CD4-positive, alpha-beta T cell treated with Interleukin-17A for 4 hours (primary cell): ENCODE results near the gene MYOT.
A peak's percentile ranks its signal among the peaks of the same experiment; 100 is the strongest.
"Not testable (repeated sequence)": the region's sequence is repeated elsewhere in the genome, so short reads cannot be mapped to it uniquely, and the experiment has no call there.

Experiments used
- DNase-seq: peaks from one replicate; pipeline ENCODE4 v3.0.0-alpha.2; 2020; ENCODE audit warnings: mixed read lengths

The MYOT gene

DNA sequence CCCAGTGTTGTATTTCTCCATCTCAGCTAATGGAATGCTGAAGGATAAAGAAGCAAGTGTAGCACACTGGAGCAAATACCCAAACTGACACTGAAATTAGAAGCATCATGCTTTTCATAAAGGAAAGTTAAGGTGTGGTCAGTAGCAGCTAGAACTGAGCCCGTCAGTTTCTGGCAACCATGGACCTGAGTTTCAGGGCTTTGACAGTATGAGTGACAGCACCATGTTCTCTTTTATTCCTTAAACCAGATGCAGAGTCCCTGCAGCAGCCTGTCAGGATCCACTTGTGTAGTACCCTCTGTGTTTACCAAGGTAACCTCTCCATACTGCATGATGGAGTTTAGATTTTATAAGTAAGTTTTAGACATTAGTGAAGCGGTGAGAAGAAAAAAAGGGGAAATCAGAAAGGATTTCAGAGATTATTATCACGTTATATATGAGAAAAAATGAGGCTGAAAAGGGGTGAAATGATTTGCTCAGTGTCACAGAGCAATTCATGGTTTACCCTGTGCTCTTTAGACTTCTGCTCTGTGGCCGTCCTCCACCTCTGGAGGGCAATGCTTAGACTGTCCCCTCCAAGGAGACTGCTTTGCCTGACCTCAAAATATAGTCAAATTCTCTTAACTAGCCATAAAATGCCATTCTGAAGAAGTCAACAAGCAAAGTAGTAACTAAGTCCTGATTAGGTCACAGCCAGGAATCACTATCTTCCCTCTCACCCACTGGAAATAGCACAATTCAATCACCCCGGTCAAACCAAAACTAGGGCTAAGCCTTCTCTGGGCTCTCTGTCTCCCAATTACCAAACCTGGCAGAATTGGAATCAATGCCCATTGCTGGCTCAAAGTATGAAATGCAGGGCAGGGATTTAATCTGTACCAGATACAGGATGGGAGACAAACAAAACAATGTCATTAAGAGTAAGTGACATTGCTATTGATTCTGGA lies 10.5 kb upstream of the MYOT start:
- DNase-seq = no peak

DNA sequence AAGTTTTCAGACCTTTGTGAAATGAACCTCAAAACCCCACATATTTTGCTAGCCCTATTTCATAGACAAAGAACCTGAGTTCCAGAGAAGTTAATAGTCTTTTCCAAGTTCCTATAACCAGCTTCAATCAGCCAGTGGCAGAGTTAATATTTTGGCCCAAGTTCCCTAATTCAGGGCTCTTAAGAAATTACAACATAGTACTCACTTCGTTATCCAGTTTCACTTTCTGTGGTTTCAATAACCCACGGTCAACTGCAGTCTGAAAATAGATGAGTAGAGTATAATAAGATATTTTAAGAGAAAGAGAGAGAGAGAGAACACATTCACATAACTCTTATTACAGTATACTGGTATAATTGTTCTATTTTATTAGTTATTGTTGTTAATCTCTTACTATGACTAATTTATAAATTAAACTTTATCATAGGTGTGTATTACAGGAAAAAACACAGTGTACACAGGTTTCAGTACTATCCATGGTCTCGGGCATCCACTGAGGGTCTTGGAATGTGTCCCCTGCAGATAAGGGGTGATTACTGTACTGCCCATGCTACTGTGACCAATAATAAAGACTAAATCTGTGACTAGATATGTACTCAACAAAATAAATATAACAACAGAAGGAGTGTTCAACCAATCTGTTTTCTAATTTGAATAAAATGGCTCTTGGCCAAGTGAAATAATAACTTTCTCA lies 9.3 kb upstream of the MYOT start:
- DNase-seq = no peak

DNA sequence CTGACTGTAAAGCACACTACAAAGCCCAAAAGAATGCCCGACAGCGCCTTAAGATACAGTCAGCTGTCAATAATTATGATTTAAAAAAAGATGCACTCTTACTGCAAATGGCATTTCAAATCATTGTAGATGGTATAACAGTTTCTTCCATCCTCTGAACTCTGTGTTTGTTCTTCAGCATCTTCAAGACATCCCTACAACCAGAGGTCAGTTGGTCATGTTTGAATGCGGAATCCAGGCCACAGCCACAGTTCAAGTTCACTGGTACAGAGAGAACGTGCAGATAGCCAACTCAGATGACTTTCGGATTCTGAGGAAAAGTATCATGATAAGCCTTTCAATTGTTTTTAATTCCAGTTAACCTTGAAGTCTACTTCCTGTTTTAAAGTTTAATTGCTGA lies 8.7 kb upstream of the MYOT start:
- no peak for DNase-seq

DNA sequence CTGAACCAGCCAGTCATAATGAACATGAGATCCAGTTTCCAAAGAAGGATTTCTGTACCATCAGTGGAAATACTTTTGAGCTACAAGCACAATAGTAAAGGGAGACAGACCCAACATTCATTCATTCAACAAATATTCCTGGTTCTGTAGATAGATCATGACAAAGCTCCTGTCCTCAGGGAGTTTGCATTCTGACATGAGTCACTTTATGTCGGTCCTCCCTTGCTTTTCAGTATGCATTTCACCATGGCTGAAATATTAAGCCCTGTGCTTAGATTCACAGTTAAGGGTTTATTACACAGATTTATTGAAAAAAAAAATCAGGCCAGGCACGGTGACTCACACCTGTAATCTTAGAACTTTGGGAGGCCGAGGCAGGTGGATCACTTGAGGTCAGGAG lies 5.4 kb upstream of the MYOT start:
- DNase-seq = no peak

DNA sequence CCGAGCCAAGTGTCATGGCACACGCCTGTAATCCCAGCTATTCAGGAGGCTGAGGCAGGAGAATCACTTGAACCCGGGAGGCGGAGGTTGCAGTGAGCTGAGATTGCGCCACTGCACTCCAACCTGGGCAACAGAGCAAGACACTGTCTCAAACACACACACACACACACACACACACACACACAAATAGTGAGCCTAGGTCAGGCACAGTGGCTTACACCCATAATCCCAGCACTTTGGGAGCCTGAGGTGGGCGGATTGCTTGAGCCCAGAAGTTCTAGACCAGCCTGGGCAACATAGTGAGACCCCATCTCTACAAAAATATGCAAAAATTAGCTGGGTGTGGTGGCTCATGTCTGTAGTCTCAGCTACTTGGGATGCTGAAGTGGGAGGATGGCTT lies 4.0 kb upstream of the MYOT start:
- DNase-seq = not testable (repeated sequence)

DNA sequence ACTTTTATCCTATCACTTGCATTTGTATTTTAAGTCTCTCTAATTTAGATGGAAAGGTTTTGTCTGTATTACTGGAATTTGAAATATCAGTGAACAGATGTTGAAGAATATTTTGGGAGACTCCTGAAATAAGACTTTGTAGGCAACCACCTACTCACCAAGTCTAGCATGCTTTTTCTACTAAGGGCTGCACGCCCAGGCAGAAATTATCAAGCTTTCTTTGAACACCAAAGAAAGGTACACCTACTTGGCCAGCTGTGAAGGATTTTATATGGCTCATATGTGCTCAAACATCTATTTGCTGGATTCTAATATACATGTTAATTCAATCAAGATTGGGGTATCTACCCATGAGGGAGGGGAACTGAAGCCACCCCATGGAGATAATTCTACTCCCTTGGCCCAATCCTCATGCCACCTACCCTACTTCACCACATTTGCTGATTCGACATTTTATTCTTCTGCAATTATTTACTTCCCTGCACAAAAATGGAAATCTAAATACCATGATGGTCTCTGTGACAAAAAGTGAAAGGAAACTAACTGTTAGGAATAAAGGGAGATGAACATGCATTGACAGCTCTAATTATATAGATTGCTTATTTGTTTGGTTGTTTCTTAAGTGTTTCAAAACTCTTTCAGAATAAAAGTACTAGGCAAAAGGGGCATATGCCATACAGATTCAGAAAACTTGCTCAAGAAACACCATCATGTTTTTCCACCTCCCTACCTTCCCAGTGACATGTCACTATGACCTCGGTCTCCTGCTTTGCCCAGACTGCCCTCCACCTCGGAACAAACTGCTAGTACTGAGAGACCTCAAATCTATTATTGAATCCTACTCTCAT lies 895 bp upstream of the MYOT start:
- no peak for DNase-seq

DNA sequence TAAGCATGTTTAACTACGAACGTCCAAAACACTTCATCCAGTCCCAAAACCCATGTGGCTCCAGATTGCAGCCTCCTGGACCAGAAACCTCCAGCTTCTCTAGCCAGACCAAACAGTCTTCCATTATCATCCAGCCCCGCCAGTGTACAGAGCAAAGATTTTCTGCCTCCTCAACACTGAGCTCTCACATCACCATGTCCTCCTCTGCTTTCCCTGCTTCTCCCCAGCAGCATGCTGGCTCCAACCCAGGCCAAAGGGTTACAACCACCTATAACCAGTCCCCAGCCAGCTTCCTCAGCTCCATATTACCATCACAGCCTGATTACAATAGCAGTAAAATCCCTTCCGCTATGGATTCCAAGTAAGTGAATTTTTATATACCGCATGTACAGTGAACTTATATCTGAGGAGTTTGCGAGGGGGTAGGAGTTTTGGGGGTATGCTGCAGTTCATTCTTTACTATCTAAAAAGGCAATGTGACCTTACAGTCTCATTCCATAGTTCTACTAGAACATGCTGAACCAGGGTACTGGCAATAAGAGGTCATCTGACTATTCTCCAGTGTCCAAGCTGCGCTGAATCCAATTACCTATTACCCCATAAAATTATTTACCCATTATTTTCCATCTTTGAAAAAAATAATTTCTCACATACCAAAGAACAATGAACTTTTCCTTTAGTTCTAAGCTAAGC lies 3.1 kb downstream of the MYOT start:
- no peak for DNase-seq

DNA sequence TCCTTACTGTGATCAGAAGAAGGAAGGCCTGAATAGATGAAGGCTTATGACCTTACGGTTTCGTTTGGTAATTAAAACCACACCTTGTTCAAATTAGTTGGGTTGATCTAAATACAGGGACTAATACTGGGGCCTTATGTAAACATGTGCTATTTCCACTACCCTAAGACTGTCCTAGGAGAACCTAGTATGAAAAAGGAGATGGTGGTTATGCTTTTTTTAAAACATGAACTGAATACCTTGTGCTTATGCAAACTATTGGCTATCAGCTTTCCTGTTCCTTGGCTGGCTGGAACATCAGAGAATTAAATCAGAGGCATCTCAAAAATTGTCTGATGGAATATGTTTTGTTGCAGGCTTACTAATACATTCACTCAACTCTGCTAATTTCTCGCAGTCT lies 3.9 kb downstream of the MYOT start:
- no peak for DNase-seq

DNA sequence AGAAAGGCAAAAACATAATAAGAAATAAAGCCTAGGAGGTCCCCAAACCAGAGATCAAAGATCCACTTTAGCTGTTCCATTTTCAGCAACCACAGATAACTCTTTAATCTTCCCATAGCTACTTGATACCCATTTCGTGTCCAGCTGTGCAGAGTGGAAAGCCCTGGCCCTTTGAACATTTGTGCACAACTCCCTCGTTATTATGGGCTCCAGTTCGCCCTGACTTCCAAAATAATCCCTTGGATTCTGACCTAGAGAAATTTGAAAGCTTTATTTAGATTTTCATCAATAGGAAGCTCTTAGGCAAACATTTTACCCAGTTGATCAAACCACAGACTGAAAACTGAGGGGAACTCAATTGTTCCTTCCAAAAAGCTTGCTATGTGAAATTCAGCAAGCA lies 4.8 kb downstream of the MYOT start:
- no peak for DNase-seq

DNA sequence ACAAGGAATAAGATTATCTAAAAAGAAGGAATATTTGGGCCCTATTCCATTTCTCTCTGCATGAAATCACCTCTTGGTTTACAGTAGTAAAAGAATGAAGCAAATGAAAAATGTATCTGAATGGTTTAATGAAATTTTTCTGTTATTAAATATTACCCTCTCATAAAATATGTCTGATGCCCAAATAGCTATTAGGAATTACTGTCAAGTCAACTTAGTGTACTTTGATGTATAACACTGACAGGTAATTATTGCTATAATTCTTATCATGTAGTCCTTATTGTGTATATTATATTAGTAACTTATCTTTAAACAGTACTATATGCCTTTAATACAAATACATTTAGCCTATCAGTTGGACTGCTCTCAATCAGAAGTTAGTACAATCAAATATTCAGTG lies 8.4 kb downstream of the MYOT start:
- DNase-seq = no peak

DNA sequence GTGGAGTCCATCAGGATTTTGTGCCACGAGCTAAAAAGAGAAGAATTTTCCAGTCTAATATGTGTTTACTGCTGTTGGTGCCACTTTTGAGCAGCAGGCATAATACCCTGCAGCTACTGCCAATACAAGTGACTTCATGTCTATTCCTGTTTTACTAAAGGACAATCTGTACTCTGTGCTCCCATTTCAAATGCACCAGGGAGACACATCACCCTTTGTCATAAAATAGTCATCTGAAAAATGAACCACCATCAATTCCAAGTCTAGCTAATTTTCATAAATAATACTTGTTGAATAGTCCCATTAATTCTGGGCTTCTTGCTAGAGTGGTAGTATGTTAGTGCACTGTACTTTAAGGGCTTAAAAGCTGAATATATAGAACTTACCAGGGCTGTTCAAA lies 12.7 kb downstream of the MYOT start:
- DNase-seq = no peak

DNA sequence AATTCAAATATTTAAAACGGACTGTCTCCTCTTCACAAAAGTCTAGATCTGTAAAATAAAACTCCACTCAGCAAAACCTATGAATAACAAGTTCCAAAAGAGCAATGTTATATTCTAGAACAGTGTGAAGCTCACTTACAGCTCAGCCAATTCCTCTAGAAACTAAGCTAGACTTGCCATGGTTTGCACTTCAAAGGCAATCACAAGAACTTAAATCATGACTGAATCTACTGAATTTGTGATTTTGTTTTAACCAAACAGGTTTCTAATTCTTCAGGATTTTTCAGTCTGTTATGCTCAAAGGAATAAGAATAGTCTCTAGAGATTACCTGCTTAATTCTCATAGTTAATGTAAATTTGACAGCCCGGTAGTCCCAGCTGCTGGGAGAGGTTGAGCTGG lies 20.2 kb downstream of the MYOT start:
- DNase-seq = no peak

DNA sequence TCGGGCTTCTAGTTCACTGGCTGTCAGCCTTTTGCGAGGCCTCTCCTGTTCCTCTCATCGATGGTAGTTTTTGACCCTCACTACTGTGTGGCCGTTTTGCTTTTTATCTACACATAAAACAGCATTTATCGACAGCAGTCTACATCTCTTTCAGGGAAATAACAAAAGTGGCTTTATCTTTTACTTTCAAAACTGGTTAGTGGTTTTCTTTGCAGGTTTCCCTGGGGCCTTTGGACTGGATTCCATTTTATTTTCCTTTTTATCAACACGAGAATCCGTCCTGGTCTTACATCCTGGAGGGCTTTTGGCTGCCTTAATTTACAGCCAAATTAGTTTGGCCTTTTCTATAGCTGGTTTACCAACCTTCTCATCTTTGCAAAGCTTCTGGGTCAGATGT lies 20.8 kb downstream of the MYOT start:
- DNase-seq = no peak

DNA sequence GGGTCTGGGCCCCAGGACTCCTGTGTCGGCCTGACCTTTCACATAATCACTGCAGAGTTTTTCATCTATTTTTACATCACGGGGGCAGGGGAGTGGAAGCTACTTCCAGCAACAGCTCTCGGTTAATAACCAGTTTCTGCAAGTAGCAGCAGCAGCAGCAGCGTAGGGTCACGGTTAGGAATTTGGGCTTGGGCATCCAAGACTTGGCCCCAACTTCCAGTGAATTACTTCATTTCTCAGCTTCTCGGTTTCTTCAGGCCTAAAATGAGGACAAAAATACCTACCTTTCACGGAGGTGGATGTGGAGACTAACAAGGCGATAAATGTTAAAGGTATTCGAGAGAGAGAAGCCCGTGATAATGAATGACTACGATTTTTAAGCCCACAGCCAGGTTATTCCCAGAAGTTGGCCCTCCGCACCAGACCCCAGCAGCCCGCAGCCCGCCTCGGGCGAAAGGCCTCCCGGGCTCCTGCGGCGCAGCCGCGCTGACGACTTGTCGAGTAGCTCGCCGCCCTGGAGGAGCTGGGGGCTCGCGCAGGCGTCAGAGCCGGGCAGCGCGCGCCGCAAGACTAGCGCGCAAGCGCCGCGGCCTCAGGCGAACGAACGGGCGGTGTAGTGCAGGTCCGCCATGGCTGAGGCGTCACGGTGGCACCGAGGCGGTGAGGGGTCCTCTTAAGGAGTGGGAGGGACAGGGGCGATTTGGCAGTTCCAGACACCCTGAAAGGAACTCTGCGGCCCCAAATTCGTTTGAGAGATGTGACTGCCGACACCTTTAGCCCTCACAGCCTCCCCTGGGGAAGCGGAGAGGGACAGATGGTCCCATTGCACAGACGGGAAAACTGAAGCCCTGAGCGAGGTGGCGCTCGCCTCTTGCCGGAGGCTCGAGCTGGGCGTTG lies 21.5 kb downstream of the MYOT start, which contains the start of gene PKD2L2:
Gene PKD2L2 (plus strand): TSS at position 595 of the 897 bp plus-strand sequence. CDS start 35 bp downstream, at position 630.
- peak; percentile 82 for DNase-seq

DNA sequence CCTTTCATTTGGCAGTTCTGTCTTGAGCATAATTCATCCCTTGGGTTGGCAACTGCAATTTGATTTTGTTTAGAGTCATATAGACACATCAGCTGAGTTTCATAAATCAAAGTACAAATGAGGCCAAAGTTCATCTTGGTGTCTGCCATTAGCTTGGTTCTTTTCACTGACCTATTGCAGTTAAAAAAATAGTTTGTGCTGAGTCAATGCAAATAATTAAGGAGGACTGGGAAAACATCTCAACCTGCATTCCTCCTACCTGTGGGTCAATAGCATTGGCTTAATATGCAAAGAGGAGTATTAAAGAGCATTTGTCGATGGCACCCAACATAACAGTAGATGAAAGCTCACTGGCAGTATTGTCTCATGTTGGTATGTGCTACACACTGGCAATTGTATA lies 23.2 kb downstream of the MYOT start:
- DNase-seq = no peak

DNA sequence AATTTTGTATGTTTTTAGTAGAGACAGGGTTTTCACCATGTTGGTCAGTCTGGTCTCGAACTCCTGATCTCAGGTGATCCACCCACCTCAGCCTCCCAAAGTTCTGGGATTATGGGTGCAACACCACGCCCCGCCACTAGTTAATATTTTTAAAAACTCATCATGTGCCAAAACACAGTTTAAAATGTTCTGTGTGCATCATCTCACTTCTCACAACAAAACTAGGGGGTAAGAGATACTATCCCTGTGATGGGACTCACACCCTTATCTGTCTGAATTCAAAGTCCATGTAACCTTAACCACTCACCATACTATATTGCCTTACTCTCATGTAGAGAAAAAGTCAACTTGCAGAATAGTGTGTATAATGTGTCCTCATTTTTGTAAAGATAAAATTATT lies 24.2 kb downstream of the MYOT start:
- DNase-seq = no peak

DNA sequence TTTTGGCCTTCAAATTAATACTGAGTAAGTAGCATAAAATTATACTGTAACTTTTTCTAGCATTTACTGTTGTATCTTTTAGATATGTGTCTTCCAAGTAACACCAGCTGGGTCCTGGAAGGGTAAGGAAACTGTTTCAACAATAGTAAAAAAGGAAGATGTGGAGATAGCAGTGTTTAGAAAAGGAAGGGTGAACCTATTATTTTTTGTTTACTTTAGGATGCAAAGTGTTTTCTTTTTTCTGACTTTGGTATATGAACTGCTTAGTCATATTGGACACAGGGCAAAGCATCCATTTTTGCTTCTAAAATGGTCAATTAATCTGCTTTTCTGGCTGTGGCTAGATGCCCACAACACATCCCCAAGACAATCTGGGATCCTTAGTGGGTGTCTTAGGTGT lies 26.9 kb downstream of the MYOT start:
- no peak for DNase-seq

DNA sequence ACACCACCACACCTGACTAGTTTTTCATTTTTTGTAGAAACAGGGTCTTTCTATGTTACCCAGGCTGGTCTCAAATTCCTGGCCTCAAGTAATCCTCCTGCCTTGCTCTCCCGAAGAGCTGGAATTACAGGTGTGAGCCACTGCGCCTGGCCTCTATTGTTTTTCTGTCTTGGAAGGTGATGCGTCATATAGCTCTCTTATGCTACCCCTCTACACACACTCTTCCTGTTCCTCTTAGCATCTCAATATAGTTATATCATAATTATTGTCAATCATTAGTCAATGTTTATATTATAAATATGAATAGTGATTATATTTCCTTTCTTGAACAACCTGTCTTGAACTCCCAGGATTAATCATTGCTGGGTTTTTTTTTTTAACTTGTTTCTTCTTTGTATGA lies 28.9 kb downstream of the MYOT start:
- DNase-seq = no peak

DNA sequence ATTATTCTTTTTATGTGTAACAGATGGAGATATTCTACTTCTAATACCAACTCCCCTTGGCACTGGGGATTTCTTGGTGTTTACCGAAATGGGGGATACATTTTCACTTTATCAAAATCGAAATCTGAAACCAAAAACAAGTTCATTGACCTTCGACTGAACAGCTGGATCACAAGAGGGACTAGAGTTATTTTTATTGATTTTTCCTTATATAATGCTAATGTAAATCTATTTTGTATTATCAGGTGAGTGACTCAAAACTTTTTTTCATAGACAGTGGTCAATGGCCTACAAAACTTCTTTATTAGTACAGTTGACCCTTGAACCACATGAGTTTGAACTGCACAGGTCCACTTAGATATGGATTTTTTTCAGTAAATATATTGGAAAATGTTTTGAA lies 31.8 kb downstream of the MYOT start:
- no peak for DNase-seq

DNA sequence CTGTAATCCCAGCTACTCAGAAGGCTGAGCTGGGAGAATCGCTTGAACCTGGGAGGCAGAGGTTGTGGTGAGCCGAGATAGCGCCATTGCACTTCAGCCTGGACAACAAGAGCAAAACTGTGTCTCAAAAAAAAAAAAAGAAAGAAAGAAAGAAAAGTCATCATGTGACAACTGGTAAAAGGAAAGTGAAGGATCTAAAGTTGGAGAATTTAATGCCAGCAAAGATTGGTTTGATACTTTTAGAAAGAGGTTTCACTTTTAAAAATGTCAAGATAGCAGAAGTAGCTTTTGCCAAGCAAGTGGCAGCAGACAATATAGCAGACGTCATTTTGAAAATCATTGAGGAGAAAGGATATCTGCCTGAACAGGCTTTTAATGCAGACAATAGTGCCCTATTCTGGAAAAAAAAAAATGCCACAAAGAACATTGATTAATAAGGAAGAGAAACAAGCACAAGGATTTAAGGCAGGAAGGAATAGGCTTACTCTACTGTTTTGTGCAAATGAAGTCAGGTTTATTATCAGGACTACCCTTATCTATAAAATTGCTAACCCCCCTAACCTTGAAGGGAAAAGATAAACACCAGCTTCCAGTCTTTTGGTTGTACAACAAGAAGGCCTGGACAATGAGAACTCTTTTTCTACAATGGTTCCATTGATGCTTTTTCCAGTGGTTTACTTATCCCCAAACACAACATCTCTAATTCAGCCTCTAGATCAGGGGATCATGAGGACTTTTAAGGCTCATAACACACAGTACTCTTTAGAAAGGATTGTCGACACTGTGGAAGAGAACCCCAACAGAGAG lies 33.6 kb downstream of the MYOT start:
- no peak for DNase-seq
